ENCODE measurements around the gene ALDH1A3. TPM values are rescaled to one million over a fixed set of nuclear protein-coding genes. Genes with fewer than 3 reads are reported as not detected.

The ALDH1A3 gene
- total RNA-seq, 1 experiment from 2014 or later: not detected

DNA sequence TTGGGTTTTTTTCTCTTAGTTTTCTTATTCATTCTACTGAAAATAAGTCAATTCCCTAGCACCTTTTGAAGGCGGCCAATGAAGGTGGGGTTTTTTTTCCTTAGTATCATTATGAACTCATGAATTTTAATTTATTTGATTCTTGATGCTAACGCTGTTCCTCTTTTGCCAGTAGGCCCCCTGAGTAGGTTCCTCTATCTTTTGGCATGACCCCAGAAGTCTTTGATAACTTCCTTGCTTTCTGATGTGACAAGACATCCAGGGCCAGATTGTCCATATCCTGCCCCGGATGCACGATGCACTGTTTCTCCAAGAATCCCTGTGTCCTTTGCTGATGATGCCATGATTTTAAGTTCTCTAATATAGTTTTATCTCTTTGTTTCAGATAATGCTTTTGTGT, 60.2 kb downstream of the ALDH1A3 start:
- no peak for DNase-seq (ENCODE audit: low spot score)
- in situ Hi-C loops (cut with HindIII; ENCODE audit: low sequenced_read_pairs): no loop called here

GRCh38 chr15:100940767-100941379, 61.2 kb downstream of the ALDH1A3 start:
- no peak for DNase-seq (ENCODE audit: low spot score)
- in situ Hi-C loops (cut with HindIII; ENCODE audit: low sequenced_read_pairs): no loop called here

DNA sequence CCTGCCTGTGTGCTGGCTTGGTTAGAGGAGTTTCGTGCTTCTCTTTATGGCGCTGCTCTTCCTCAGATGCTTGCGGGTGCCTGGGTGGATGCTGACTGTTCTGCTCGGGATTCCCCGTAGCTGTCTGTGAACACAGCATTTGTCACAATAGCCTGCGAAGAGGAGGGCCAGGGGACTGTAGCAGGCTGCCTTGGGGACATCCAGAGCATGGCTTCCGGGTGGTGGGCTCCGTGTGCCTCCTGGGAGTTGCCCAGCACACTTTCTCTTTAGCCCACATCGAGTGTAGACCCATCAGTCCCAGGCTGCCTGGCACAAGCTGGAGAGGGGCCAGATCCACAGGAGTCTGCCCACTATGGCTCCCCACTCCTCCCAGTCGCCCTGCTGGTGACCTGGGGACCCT, 61.9 kb downstream of the ALDH1A3 start:
- in situ Hi-C loops (cut with HindIII; ENCODE audit: low sequenced_read_pairs): no loop called here
- no peak for DNase-seq (ENCODE audit: low spot score)

GRCh38 chr15:100942656-100943425, 63.2 kb downstream of the ALDH1A3 start:
- in situ Hi-C loops (cut with HindIII; ENCODE audit: low sequenced_read_pairs): no loop called here
- DNase-seq (ENCODE audit: low spot score): no peak

- DNase-seq (ENCODE audit: low spot score): no peak
- in situ Hi-C loops (cut with HindIII; ENCODE audit: low sequenced_read_pairs): no loop called here
Measured at GRCh38 chr15:100944244-100944895, 64.7 kb downstream of the ALDH1A3 start.

DNA sequence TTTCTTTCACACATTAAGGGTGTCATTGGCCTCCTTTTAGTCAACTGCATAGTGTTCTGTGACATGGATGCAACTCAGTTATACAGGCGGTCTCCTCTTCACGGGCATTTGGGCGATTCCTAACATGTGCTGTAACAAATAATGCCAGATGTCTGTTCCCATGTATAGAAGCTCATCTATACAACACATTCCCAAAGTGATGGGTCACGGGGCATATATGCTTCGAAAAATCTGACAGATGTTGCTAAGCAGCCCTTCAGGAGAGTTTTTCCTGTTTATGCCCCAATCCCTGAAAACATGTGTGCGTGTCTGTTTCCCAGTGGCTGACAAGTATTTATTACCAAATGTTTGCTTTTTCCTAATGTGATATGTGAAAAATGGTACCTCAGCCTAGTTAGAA, 65.4 kb downstream of the ALDH1A3 start:
- in situ Hi-C loops (cut with HindIII; ENCODE audit: low sequenced_read_pairs): no loop called here
- no peak for DNase-seq (ENCODE audit: low spot score)

GRCh38 chr15:100947760-100948429, 68.3 kb downstream of the ALDH1A3 start:
- in situ Hi-C loops (cut with HindIII; ENCODE audit: low sequenced_read_pairs): no loop called here
- no peak for DNase-seq (ENCODE audit: low spot score)

- in situ Hi-C loops (cut with HindIII; ENCODE audit: low sequenced_read_pairs): no loop called here
- no peak for DNase-seq (ENCODE audit: low spot score)
Measured at GRCh38 chr15:100948430-100948762, 68.8 kb downstream of the ALDH1A3 start.

- DNase-seq (ENCODE audit: low spot score): no peak
- in situ Hi-C loops (cut with HindIII; ENCODE audit: low sequenced_read_pairs): no loop called here
Measured at GRCh38 chr15:100949691-100950090, 70.1 kb downstream of the ALDH1A3 start.

- DNase-seq (ENCODE audit: low spot score): no peak
- in situ Hi-C loops (cut with HindIII; ENCODE audit: low sequenced_read_pairs): no loop called here
Measured at GRCh38 chr15:100951965-100952364, 72.3 kb downstream of the ALDH1A3 start.

- in situ Hi-C loops (cut with HindIII; ENCODE audit: low sequenced_read_pairs): no loop called here
- DNase-seq (ENCODE audit: low spot score): no peak
Measured at GRCh38 chr15:100952566-100952965, 72.9 kb downstream of the ALDH1A3 start.

- no peak for DNase-seq (ENCODE audit: low spot score)
- in situ Hi-C loops (cut with HindIII; ENCODE audit: low sequenced_read_pairs): no loop called here
Measured at GRCh38 chr15:100958326-100959065, 78.9 kb downstream of the ALDH1A3 start.

DNA sequence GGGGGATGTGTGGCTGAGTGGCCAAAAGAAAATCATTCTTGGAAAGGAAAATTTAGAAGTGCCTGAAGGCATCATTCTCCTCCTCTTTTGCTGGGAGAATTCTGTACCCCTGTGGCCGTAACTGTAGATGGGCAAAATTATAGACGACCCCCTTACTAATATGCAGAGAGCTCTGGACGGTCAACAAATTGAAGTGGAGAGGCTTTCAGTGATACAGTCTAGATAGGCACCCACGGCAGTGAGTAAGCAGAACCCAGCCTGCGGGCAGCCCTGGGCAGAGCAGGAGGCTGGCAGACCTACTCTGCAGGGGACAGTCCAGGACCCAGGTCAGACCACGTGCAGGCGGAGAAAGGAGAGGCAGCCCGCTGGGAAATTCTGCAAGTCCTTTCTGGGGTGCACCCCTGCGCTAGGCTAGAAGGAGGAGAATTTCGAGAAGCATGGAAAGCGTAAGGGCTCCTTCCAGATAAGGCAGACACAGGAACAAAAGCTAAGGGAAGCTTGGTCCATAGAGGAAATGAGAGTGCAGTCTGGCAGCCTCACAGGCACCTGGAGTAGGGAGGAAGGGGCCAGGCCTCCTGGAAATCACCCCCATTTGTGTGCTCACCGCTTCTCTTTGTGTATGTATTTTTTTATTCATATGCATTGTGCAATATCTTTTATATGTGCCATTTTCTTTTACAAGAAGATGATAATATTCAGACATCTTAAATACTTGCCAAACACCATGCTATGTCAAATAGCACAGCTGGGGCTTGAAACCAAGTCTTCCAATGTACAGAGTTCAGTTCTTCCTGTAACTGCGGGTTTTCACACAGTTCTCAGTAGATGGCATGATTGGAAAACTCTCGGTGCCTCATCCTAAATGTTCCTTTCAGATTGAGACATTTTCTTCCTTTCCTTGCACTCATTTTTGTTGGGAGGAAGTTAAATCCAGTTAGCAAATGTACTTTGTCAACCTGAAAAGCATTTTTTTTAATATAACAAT, 79.7 kb downstream of the ALDH1A3 start:
- in situ Hi-C loops (cut with HindIII; ENCODE audit: low sequenced_read_pairs): no loop called here
- no peak for DNase-seq (ENCODE audit: low spot score)

Other genes with a start within 250 kb of the ALDH1A3 start
- not detected in 2 replicates for gene LRRK1, start 39.5 kb downstream of the ALDH1A3 start, total RNA-seq (2014; rRNA removed; shearing (Covaris generic))

Data from G401 (cell line).